DND-41 (cell line): ENCODE measurements around the gene NDUFAB1.

Source experiments
- EZH2 ChIP-seq: IDR thresholded peaks from 3 replicates; pipeline ENCODE4 v1.6.1; 2012; ENCODE audit warnings: borderline replicate concordance, low read depth, mild to moderate bottlenecking, moderate library complexity, low read length, inconsistent platforms; ENCODE audit not compliant: severe bottlenecking
- TF ChIP-seq, protein P1 (sequence below): IDR thresholded peaks from 2 replicates; pipeline ENCODE4 v1.5.1; 2012; ENCODE audit warnings: borderline replicate concordance, low read length, moderate library complexity, mild to moderate bottlenecking; ENCODE audit not compliant: poor library complexity, severe bottlenecking; ENCODE audit errors: extremely low read depth

DNA sequence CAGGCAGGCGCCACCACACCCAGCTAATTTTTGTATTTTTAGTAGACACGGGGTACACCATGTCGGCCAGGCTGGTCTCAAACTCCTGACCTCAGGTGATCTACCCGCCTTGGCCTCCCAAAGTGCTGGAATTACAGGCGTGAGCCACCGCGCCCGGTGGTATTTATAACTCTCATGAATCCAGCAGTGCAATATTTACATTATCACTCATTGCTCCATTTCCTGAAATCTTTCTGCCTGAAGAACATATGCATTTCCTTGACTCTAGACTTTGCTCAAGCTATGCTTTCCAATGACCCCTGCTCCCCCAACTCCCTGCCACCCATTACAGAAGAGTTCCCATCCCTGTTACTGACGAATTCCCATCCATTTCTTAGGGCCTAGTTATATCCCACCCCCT is 19.7 kb upstream of the NDUFAB1 start:
- TF ChIP-seq, protein P1, sequence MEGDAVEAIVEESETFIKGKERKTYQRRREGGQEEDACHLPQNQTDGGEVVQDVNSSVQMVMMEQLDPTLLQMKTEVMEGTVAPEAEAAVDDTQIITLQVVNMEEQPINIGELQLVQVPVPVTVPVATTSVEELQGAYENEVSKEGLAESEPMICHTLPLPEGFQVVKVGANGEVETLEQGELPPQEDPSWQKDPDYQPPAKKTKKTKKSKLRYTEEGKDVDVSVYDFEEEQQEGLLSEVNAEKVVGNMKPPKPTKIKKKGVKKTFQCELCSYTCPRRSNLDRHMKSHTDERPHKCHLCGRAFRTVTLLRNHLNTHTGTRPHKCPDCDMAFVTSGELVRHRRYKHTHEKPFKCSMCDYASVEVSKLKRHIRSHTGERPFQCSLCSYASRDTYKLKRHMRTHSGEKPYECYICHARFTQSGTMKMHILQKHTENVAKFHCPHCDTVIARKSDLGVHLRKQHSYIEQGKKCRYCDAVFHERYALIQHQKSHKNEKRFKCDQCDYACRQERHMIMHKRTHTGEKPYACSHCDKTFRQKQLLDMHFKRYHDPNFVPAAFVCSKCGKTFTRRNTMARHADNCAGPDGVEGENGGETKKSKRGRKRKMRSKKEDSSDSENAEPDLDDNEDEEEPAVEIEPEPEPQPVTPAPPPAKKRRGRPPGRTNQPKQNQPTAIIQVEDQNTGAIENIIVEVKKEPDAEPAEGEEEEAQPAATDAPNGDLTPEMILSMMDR = no peak
- TF ChIP-seq EZH2 = no peak
